ENCODE measurements around the gene RUNX2. TPM values are rescaled to one million over a fixed set of nuclear protein-coding genes. Genes with fewer than 3 reads are reported as not detected.

The RUNX2 gene
- total and polyA plus RNA-seq, 2 donors (not counting 1 experiment from before 2014, with no cell fraction given) = 1.3 to 2.4 TPM

DNA sequence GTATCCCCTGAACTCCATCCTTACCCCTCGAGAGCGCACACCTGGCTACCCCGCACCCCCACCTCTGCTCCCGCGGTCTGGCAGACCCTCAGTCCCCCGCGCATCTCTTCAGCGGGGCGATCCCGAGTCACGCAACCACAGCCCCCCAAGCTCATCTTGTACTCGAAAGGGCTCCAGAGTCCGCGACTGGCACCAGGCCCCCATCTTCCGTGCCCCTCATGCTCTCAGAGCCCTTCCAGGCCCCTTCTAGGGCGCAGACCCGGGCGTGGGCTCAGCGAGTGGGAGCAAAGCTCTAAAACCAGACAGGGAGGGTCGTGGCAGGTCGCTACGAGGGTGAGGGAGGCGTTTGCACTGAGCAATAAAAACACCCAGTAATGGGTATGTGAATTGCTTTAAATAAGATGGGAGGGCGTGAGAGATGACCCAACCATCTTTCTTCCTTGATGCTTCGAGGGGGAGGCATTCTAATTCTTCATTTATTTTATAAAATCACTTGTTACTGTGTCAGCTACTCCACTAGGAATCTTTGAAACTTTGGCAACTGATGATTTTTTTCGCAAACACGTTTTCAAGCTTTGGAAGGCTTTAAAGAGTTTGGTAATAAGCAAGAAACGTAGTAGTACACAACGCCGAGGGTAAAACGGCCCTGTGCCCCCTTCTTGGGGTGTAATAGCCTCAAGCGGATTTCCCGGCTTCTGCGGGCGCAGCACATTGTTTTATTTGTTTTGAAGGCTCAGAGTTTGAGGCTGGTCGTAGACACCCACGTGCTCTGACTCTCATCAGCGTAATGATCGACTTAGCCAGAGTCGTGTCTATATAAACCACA lies 92.2 kb downstream of the RUNX2 start:
- peaks cover 0 to 11% (median 0%) of the 10 kb centered on the region in 3 donors for H3K9me3 ChIP-seq (ENCODE audit: control extremely low read depth in 1 of 3, control insufficient read depth in 2 of 3, insufficient read depth in 1 of 3, low read length in 2 of 3)
- no peak overlapping the region for H3K27ac ChIP-seq (ENCODE audit: low read length in 2 of 2)
- H3K4me2 ChIP-seq (replicated peaks; ENCODE audit: low read depth, low read length, poor library complexity, severe bottlenecking) = peak overlapping the region; percentile 98
- peak overlapping the region in 4 of 5 experiments; percentile 12 to 65 (median 38) for H3K4me3 ChIP-seq (ENCODE audit: control extremely low read depth in 1 of 5, extremely low read depth in 1 of 5, insufficient read depth in 1 of 5, low read depth in 2 of 5, low read length in 4 of 5)
- Mint-ChIP-seq H3K9me3 (ENCODE audit: insufficient read depth) (no peaks in the 10 kb centered on the region), H3K4me3 (peak overlapping the region; percentile 82), H3K4me1 (peaks cover 55% of the 10 kb centered on the region), H3K27ac (peak overlapping the region; percentile 34), H3K27me3 (peaks cover 42% of the 10 kb centered on the region)
- TF ChIP-seq EZH2 (IDR thresholded peaks at IDR 0.05; ENCODE audit: borderline replicate concordance, insufficient read depth, low read depth, low read length, poor library complexity, severe bottlenecking) = peak; percentile 98
- TF ChIP-seq, protein P1, sequence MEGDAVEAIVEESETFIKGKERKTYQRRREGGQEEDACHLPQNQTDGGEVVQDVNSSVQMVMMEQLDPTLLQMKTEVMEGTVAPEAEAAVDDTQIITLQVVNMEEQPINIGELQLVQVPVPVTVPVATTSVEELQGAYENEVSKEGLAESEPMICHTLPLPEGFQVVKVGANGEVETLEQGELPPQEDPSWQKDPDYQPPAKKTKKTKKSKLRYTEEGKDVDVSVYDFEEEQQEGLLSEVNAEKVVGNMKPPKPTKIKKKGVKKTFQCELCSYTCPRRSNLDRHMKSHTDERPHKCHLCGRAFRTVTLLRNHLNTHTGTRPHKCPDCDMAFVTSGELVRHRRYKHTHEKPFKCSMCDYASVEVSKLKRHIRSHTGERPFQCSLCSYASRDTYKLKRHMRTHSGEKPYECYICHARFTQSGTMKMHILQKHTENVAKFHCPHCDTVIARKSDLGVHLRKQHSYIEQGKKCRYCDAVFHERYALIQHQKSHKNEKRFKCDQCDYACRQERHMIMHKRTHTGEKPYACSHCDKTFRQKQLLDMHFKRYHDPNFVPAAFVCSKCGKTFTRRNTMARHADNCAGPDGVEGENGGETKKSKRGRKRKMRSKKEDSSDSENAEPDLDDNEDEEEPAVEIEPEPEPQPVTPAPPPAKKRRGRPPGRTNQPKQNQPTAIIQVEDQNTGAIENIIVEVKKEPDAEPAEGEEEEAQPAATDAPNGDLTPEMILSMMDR (IDR thresholded peaks at IDR 0.05) = no peak
- WGBS (ENCODE audit: insufficient coverage) = under 1% methylated on average over 31 of the region's 40 CpGs
- DNase-seq (peak; percentile 64), ATAC-seq (ENCODE audit: low read depth) (no peak)
- H3K27me3 ChIP-seq (replicated peaks in 1 of 4; ENCODE audit: control extremely low read depth in 1 of 4, control insufficient read depth in 3 of 4, insufficient read depth in 4 of 4, low read length in 3 of 4) = peaks cover 0 to 59% (median 51%) of the 10 kb centered on the region in 4 experiments
- peaks cover 46 to 51% of the 10 kb centered on the region in 2 donors for H3K4me1 ChIP-seq (ENCODE audit: control insufficient read depth in 2 of 2, insufficient read depth in 2 of 2, low read length in 2 of 2)
- peak overlapping the region; percentile 39 for H3K9ac ChIP-seq (ENCODE audit: low read length)
- intact Hi-C loops (cut with micrococcal nuclease) = loop anchor here (5.0 kb wide), 2 partner anchors 257 to 292 kb away; no protein-coding TSS in a partner anchor
- no peaks in the 10 kb centered on the region for H4K20me1 ChIP-seq (ENCODE audit: control insufficient read depth, insufficient read depth, low read length, poor library complexity, severe bottlenecking)
- CTCF ChIA-PET = interaction anchor here (1.4 to 4.4 kb wide), 4 partner anchors 25 to 764 kb away, joined by 4 to 25 read pairs (median 14); no protein-coding TSS in a partner anchor
- H2AFZ ChIP-seq (ENCODE audit: insufficient read depth, low read depth, low read length, poor library complexity, severe bottlenecking) = peak overlapping the region; percentile 63
- POLR2A ChIA-PET = interaction anchor here (0.6 to 0.7 kb wide), 3 partner anchors 18 to 262 kb away, joined by 3 to 4 read pairs (median 3); no protein-coding TSS in a partner anchor
- no peaks in the 10 kb centered on the region for H3K79me2 ChIP-seq (ENCODE audit: control insufficient read depth, insufficient read depth, low read length)
- no peaks in the 10 kb centered on the region for H3K36me3 ChIP-seq (replicated peaks in 1 of 2; ENCODE audit: control extremely low read depth in 1 of 2, control insufficient read depth in 1 of 2, extremely low read depth in 1 of 2, insufficient read depth in 2 of 2, low read length in 1 of 2)
